Spleen (tissue), 7 donors: ENCODE results near the gene IQSEC1.
A peak's percentile ranks its signal among the peaks of the same experiment; 100 is the strongest.

Experiments
- POLR2A ChIP-seq, 3 donors: fragments of 450-650 bp; IDR thresholded peaks; one replicate each; pipeline ENCODE4 v1.5.1; 2017; ENCODE audit warnings: antibody characterized with exemption in 3 of 3, mild to moderate bottlenecking in 1 of 3
- POLR2AphosphoS5 ChIP-seq, 3 donors: sonication (generic); formaldehyde crosslinking; IDR thresholded peaks; one replicate each; pipeline ENCODE4 v1.5.1; 2017; ENCODE audit warnings: antibody characterized with exemption in 3 of 3
- TF ChIP-seq, protein P1 (sequence below), 11 experiments: fragments of 200-600 bp in 7 of 11; fragments of 450-650 bp in 4 of 11; sonication (generic) in 4 of 11; IDR thresholded peaks in 8 of 11; conservative IDR thresholded peaks in 3 of 11; 1 replicate in 7 of 11; 2 replicates in 4 of 11; pipeline versions ENCODE4 v1.4.0 to v1.8.0; 2016 to 2021; ENCODE audit warnings: antibody characterized with exemption in 11 of 11, inconsistent platforms in 4 of 11, mild to moderate bottlenecking in 1 of 11
- donor health status: DM: no; HTN: no; CAD: no; lungs with moderate emphysema.
- donor health status: DM: no; HTN: no; CAD: no.
- donor health status: DM: no; HTN: no; CAD: no.

GRCh38 chr3:12974819-12975218, 98.4 kb downstream of the IQSEC1 start:
- TF ChIP-seq, protein P1, sequence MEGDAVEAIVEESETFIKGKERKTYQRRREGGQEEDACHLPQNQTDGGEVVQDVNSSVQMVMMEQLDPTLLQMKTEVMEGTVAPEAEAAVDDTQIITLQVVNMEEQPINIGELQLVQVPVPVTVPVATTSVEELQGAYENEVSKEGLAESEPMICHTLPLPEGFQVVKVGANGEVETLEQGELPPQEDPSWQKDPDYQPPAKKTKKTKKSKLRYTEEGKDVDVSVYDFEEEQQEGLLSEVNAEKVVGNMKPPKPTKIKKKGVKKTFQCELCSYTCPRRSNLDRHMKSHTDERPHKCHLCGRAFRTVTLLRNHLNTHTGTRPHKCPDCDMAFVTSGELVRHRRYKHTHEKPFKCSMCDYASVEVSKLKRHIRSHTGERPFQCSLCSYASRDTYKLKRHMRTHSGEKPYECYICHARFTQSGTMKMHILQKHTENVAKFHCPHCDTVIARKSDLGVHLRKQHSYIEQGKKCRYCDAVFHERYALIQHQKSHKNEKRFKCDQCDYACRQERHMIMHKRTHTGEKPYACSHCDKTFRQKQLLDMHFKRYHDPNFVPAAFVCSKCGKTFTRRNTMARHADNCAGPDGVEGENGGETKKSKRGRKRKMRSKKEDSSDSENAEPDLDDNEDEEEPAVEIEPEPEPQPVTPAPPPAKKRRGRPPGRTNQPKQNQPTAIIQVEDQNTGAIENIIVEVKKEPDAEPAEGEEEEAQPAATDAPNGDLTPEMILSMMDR (IDR thresholded peaks at IDR 0.05 in 8 of 11, conservative IDR thresholded peaks at IDR 0.05 in 3 of 11) = no peak
- no peak for TF ChIP-seq POLR2A (IDR thresholded peaks at IDR 0.05)
- peak in 2 of 3 donors; percentile 41 to 59 for TF ChIP-seq POLR2AphosphoS5 (IDR thresholded peaks at IDR 0.05)
